ENCODE results near the gene INSR. TPM values are rescaled to one million over a fixed set of nuclear protein-coding genes. Genes with fewer than 3 reads are reported as not detected.

INSR gene
- total and polyA plus RNA-seq, 8 donors: 14.0 to 22.8 (median 18.2) TPM

- intact Hi-C loops (cut with DNase I): no loop called here
- Histone ChIP-seq H3K36me3 (peaks cover 5 to 100% of the 10 kb centered on the region in 2 donors), H3K4me3 (no peak overlapping the region), H3K27ac (no peak overlapping the region), H3K9me3 (peaks cover 17 to 63% of the 10 kb centered on the region in 2 donors), H3K27me3 (no peaks in the 10 kb centered on the region), H3K4me1 (no peaks in the 10 kb centered on the region)
- DNase-seq (no peak), ATAC-seq (no peak)
- no peak for TF ChIP-seq CTCF (IDR thresholded peaks at IDR 0.05)
These were observed 218.1 kb downstream of the INSR start for GRCh38 chr19:7076151-7076550.

DNA sequence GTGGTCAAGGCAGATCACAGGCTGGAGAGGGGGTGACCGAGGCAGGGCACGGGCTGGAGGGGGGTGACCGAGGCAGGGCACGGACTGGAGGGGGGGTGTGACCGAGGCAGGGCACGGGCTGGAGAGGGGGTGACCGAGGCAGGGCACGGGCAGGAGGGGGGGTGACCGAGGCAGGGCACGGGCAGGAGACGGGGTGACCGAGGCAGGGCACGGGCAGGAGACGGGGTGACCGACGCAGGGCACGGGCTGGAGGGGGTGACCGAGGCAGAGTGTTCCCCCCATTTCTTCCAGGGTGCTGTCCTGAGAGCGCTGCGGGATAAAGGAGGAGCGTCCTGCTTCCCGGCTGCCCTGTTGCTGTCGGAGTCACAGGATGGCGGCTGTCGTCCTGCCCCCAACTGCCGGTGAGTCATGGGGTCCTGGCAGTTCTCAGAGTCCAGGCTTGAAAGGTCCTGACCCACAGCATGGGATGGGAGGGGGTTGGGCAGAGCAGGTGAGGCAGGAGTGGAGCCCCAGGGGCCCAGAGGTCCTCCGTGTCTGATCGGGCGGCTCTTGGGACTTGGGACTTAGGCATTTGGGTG is 219.4 kb downstream of the INSR start:
- TF ChIP-seq CTCF (IDR thresholded peaks at IDR 0.05): no peak
- H3K4me3 ChIP-seq: no peak overlapping the region
- peaks cover 0 to 93% of the 10 kb centered on the region in 2 donors for H3K36me3 ChIP-seq
- H3K9me3 ChIP-seq: peaks cover 9 to 51% of the 10 kb centered on the region in 2 donors
- H3K27me3 ChIP-seq: no peaks in the 10 kb centered on the region
- H3K27ac ChIP-seq: no peak overlapping the region
- ATAC-seq (no peak), DNase-seq (no peak)
- intact Hi-C loops (cut with DNase I): no loop called here
- peaks cover 6 to 13% of the 10 kb centered on the region in 2 donors for H3K4me1 ChIP-seq

- DNase-seq (no peak), ATAC-seq (no peak)
- no peak overlapping the region for H3K4me3 ChIP-seq
- peaks cover 6 to 17% of the 10 kb centered on the region in 2 donors for H3K4me1 ChIP-seq
- peaks cover 0 to 71% of the 10 kb centered on the region in 2 donors for H3K36me3 ChIP-seq
- peaks cover 3 to 28% of the 10 kb centered on the region in 2 donors for H3K9me3 ChIP-seq
- no peaks in the 10 kb centered on the region for H3K27me3 ChIP-seq
- no peak for TF ChIP-seq CTCF (IDR thresholded peaks at IDR 0.05)
- H3K27ac ChIP-seq: no peak overlapping the region
- intact Hi-C loops (cut with DNase I): no loop called here
These were observed 221.7 kb downstream of the INSR start for GRCh38 chr19:7072541-7072940.

GRCh38 chr19:7069904-7070226 is 224.3 kb downstream of the INSR start:
- Histone ChIP-seq H3K9me3 (peaks cover 0 to 1% of the 10 kb centered on the region in 2 donors), H3K36me3 (peaks cover 0 to 44% of the 10 kb centered on the region in 2 donors), H3K27me3 (no peaks in the 10 kb centered on the region), H3K4me3 (peak overlapping the region; percentile 92 to 99), H3K4me1 (peaks cover 6 to 17% of the 10 kb centered on the region in 2 donors), H3K27ac (peak overlapping the region; percentile 44 to 93)
- intact Hi-C loops (cut with DNase I): no loop called here
- ATAC-seq (no peak), DNase-seq (no peak)
- no peak for TF ChIP-seq CTCF (IDR thresholded peaks at IDR 0.05)

DNA sequence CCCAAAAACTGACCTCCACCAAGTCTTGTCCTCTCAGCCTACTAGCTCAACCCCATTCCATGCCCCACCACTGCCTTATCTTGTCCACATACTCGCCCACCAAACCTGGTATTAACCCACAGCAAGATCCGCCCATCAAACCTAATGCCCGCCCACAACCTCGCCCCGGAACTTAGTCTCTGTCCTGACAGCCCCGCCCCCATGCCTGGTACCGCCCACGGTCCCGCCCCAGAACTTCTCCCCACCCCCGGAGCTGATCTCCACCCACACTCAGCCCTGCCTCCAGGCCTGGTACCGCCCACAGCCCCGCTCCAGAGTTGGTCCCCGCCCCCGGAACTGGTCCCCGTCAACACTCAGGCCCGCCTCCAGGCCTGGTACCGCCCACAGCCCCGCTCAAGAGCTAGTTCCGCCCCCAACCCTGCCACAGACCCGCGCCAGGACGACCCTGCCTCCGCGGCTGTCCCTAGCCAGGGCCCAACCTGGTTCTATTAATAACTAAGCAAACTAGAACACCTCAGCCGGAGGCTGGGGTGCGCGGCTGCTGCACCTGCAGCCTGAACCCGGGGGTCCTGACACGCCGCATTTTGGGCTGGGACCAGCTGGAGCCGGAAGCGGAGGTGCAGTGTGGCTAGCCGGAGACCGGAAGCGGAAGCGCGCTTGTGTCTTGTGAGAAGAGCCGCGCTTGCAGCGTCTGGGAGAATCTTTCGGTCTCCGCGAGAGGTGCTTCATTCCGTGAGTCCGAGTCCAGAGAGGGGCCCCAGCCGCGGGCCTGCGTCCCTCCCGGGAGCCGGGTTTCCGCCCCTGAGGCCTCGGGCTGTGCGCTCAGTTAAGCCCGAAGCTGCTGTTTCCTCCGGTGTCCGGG is 224.9 kb downstream of the INSR start, which contains the start of gene ZNF557:
TSS of gene ZNF557 (plus strand) at position 662 of the 862 bp plus-strand sequence. CDS start 5,372 bp downstream, outside the sequence.
- intact Hi-C loops (cut with DNase I): no loop called here

More for the DNA sequence above, 224.9 kb downstream of the INSR start, which contains the start of gene ZNF557:
- TF ChIP-seq CTCF (IDR thresholded peaks at IDR 0.05): no peak
- ATAC-seq (peak; percentile 100), DNase-seq (peak; percentile 93 to 100 (median 98))
- Histone ChIP-seq H3K4me1 (peaks cover 6 to 17% of the 10 kb centered on the region in 2 donors), H3K36me3 (peaks cover 0 to 38% of the 10 kb centered on the region in 2 donors), H3K4me3 (peak within 1 kb of the TSS; percentile 92 to 99), H3K9me3 (no peaks in the 10 kb centered on the region), H3K27me3 (no peaks in the 10 kb centered on the region), H3K27ac (peak within 1 kb of the TSS; percentile 44 to 93)

All from left lung (tissue), 10 donors.